ENCODE results near the gene DYNLT4. TPM values are rescaled to one million over a fixed set of nuclear protein-coding genes. Genes with fewer than 3 reads are reported as not detected.

Gene DYNLT4
- total and polyA plus RNA-seq, 2 of the 13 experiments (the other 11 are each of a cell fraction or from before 2014, with no cell fraction given) = 0.77 TPM; not detected in 1

GRCh38 chr1:44819608-44820327 lies 12.6 kb upstream of the DYNLT4 start (continued):
- peak; percentile 72; the same call in 1 of the 2 replicates for TF ChIP-seq ZNF280D (CRISPR knock-in tag; IDR thresholded peaks at IDR 0.05)
- no peak for TF ChIP-seq KDM1A (CRISPR knock-in tag; IDR thresholded peaks at IDR 0.05)
- no peak; the same call in 1 of the 2 replicates for TF ChIP-seq ZNF687 (CRISPR knock-in tag; IDR thresholded peaks at IDR 0.05)
- TF ChIP-seq SPEN (CRISPR knock-in tag; IDR thresholded peaks at IDR 0.05; ENCODE audit: low read depth) = no peak
- TF ChIP-seq ZSCAN5A (CRISPR knock-in tag; IDR thresholded peaks at IDR 0.05; ENCODE audit: borderline replicate concordance) = no peak
- TF ChIP-seq ZNF878 (CRISPR knock-in tag; IDR thresholded peaks at IDR 0.05) = peak; percentile 94
- 0 out of 2 replicates have a peak, but pooled peaks have one; percentile 4 for TF ChIP-seq ZBTB33 (CRISPR knock-in tag; IDR thresholded peaks at IDR 0.05)
- peak; percentile 44 for TF ChIP-seq JARID2 (CRISPR knock-in tag; IDR thresholded peaks at IDR 0.05; ENCODE audit: insufficient replicate concordance)
- 0 out of 2 replicates have a peak, but pooled peaks have one; percentile 17 for TF ChIP-seq ZSCAN25 (CRISPR knock-in tag; IDR thresholded peaks at IDR 0.05)
- 0 out of 2 replicates have a peak, but pooled peaks have one; percentile 57 for TF ChIP-seq ZNF451 (CRISPR knock-in tag; IDR thresholded peaks at IDR 0.05)
- peak; percentile 72; the same call in 1 of the 2 replicates for TF ChIP-seq REPIN1 (CRISPR knock-in tag; IDR thresholded peaks at IDR 0.05; ENCODE audit: borderline replicate concordance, low read depth)
- TF ChIP-seq TBX2 (CRISPR knock-in tag; IDR thresholded peaks at IDR 0.05; ENCODE audit: borderline replicate concordance) = peak; percentile 26
